GM12873 (cell line): ENCODE results near the gene DOC2B.
A peak's percentile ranks its signal among the peaks of the same experiment; 100 is the strongest.
"Not testable (repeated sequence)": the region's sequence is repeated elsewhere in the genome, so short reads cannot be mapped to it uniquely, and the experiment has no call there.

Experiments used
- CTCF ChIP-seq: IDR thresholded peaks from 2 replicates; pipeline ENCODE4 v1.5.1; 2012; ENCODE audit warnings: low read depth, mild to moderate bottlenecking, moderate library complexity, low read length, control low read depth; ENCODE audit not compliant: insufficient read depth; ENCODE audit errors: missing control alignments

DOC2B gene

GRCh38 chr17:142102-142661, 39.3 kb downstream of the DOC2B start:
- TF ChIP-seq CTCF, result no peak

- not testable (repeated sequence) for TF ChIP-seq CTCF
These were observed 44.2 kb downstream of the DOC2B start, which contains the start of gene SCGB1C2 for GRCh38 chr17:137166-137807. Gene SCGB1C2 (plus strand): TSS chr17:137569. CDS start chr17:137591, 22 bp downstream.

- TF ChIP-seq CTCF, result peak; percentile 37
These were observed 44.9 kb downstream of the DOC2B start for GRCh38 chr17:136531-136930.

GRCh38 chr17:134332-134785, 47.1 kb downstream of the DOC2B start:
- peak; percentile 38 for TF ChIP-seq CTCF

- peak; percentile 49 for TF ChIP-seq CTCF
These were observed 63.0 kb downstream of the DOC2B start for GRCh38 chr17:118339-118917.
